Stimulated activated CD4-positive, alpha-beta T cell treated with anti-CD3 and anti-CD28 coated beads, Interleukin-2, amount 100 ng/mL, for 24 hours (primary cell): Measurements from ENCODE around the gene CFL1.
"Not testable (repeated sequence)": the region's sequence is repeated elsewhere in the genome, so short reads cannot be mapped to it uniquely, and the experiment has no call there.

Source experiments
- DNase-seq, 2 donors: peaks; one replicate each; pipeline ENCODE4 v3.0.0-alpha.2; 2020

The CFL1 gene

GRCh38 chr11:65856689-65857499, 1.1 kb downstream of the CFL1 start:
- peak; percentile 86 for DNase-seq

DNA sequence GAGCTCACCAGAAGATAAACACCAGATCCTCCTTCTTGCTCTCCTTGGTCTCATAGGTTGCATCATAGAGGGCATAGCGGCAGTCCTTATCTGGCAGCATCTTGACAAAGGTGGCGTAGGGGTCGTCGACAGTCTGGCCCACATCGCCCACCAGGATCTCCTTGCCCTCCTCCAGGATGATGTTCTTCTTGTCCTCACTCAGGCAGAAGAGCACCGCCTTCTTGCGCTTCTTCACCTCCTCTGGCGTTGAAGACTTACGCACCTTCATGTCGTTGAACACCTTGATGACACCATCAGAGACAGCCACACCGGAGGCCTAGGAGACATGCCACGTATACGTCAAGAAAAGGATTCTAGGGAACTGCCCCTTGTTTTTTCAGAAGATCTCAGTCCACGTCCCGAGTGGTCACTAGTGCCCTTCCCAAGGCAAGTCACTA, 2.0 kb downstream of the CFL1 start:
- peak in 1 of 2 donors; percentile 17 for DNase-seq

GRCh38 chr11:65854852-65855837, 2.8 kb downstream of the CFL1 start:
- peak in 1 of 2 donors; percentile 15 for DNase-seq

GRCh38 chr11:65854161-65854592, 3.8 kb downstream of the CFL1 start:
- DNase-seq = peak in 1 of 2 donors; percentile 15

DNA sequence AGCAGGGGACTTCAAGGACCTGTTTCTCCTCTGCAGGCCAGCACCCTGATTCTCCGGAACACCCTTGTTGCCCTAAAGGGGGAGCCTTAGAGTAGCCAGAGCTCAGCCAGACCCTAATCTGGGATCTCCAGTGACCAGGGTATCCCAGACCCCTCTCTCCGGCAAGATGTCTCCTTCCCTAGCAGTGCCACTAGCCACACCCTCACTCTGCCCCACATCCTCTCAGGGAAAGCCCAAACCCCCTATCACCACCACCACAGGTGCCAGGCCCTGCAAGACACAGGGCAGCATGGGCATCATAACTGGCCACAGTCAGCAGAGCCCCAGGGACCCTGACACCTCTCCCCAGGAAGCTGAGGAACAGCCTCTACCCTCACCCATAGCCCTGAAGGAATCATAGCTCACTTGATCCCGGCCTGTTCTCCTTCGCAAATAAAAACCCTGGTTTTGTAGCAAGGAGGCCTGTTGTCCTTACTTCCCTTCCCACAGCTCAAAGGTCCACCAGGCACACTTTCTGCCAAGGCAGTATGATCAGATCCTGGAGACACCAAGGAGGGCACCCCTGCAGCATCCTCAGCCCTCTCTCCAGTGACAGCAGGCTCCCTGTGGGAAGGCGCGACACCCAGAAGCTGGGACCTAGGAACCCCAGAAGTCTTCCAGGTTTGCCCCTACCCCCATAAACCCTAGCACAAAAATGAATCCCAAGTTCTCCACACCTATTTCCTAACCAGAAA, 4.6 kb downstream of the CFL1 start:
- DNase-seq = peak in 1 of 2 donors; percentile 16

GRCh38 chr11:65852508-65853245, 5.3 kb downstream of the CFL1 start:
- peak in 1 of 2 donors; percentile 18 for DNase-seq

DNA sequence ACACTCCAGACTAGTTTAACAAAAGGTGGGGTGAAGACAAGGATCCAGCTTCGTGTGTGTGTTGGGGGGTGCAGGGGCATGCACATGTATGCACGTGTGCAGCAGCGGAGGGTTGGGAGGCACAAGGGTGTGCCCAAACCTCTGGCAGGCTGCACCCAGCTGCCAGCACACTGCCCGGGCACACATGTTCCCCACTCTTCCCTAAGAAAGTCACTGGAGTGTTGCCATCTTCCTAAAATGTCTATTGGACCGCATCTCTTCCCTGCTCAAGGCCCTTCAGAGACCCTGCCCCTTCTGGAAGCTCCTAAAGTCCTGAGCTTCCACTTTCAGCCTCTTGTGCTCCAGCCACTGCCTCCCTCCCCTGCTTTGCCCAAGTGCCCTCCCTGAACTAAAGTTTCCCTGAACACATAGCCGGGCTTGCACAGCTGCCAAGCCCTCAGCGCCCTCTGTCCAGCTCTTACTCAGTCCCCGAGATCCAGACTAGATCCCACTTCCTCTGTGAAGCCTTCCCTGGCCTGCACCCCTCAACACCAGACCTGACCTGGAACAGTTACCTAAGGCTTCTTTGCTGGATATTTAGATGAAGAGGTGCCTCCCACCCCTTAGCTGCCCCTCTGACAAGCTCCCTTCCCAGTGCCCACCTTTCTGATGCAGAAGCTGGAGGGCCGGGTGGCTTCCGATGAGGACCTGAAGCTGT, 6.0 kb downstream of the CFL1 start:
- peak in 1 of 2 donors; percentile 16 for DNase-seq

- peak in 1 of 2 donors; percentile 22 for DNase-seq
Measured at GRCh38 chr11:65851083-65851579, 6.8 kb downstream of the CFL1 start.

DNA sequence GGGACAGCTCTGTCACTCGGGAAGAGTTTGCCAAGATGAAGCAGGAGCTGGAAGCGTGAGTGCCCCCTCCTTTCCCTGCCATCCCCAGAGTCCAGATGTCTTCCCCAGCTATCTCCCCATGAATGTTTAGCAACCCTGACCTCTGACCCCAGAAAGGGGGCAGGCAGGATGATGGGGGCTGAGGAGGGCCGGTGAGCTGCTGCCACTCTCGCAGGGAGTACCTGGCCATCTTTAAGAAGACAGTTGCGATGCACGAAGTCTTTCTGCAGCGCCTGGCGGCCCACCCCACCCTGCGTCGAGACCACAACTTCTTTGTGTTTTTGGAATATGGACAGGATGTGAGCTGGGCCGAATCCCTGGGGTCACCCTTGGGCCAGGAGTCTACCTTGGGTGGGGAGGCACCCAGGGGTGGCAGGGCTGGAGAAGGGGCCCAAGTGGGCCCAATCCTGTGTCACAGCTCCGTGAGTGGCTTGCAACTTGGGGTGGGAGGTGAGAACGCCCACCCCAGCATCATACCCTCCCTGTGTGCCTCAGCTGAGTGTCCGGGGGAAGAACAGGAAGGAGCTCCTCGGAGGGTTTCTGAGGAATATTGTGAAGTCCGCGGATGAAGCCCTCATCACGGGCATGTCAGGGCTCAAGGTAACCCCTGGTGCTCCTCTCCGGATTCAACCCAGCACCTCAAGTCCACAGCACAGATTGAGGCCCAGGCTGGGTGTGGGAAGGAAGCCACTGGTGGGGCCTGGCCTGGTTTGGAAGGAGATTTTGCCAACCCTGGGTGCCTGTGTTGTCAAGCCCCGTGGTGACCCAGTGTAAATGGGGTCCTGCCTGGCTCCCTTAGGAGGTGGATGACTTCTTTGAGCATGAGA, 7.5 kb downstream of the CFL1 start:
- DNase-seq = peak in 1 of 2 donors; percentile 17

DNA sequence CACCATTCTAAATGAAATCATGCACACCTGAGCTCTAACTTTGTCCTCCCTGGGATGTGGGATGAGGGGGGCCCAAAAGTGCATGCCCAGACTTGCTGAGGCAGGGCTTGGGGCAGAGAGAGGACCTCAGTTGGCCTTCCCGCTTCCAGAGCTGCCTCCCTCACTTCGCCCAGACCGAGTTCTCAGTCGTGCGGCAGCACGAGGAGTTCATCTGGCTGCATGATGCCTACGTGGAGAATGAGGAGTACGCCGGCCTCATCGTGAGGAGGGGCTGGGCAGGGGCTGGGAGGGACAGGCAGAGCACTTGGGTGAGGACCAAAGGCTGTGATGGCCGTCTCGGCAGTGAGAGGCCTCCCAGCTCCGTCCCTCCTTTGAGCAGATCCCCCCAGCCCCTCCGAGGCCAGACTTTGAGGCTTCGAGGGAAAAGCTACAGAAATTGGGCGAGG, 8.2 kb downstream of the CFL1 start:
- DNase-seq = no peak

- no peak for DNase-seq
Measured at GRCh38 chr11:65849366-65849765, 8.6 kb downstream of the CFL1 start.

DNA sequence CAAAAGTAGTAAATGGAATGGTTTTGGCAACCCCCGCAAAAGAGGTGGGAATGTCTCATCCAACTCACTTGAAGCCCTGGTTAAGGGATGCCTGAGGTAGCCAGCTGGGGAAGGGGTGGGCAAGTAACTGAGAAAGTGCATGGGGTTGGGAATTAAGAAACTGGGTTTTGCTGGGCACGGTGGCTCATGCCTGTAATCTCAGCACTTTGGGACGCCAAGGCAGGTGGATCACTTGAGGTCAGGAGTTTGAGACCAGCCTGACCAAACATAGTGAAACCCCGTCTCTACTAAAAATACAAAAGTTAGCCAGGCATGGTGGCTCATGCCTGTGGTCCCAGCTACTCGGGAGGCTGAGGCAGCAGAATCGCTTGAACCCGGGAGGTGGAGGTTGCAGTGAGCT, 9.3 kb downstream of the CFL1 start:
- not testable (repeated sequence) for DNase-seq

DNA sequence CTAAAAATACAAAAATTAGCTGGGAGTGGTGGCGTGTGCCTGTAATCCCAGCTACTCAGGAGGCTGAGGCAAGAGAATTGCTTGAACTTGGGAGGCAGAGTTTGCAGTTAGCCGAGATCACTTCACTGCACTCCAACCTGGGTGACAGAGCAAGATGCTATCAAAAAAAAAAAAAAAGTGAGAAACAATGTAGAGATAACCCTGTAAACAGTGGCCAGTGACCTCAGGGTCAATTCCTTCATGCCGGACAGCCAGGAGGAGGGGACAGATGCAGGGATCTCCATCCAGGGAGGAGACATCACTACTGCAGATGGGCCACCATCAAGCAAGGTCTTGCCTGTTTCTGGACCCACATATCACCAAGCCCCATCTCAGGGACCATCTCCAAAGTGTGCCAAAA, 10.2 kb downstream of the CFL1 start:
- DNase-seq = no peak

DNA sequence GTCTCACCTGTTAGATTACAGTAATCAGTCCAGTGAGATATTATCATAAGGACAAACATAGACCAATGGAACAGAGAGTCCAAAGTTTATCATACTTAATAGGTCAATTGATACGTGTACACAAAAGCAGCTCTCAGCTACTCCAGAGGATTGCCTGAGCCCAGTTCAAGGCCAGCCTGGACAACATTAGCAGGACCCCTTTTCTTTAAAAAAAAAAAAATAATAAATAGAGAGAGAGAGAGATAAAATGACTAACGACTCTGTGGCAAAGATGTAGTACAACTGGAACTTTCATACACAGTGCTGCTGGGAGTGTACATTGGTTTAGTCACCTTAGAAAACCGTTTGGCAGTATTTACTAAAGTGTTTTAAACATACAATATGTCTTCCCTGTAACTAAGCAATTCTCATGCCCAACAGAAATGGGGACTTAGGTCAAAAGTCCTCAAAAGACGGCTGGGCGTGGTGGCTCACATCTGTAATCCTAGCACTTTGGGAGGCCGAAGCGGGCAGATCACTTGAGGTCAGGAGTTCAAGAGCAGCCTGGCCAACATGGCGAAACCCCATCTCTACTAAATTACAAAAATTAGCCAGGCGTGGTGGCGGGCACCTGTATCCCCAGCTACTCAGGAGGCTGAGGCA, 13.6 kb downstream of the CFL1 start:
- DNase-seq = no peak

DNA sequence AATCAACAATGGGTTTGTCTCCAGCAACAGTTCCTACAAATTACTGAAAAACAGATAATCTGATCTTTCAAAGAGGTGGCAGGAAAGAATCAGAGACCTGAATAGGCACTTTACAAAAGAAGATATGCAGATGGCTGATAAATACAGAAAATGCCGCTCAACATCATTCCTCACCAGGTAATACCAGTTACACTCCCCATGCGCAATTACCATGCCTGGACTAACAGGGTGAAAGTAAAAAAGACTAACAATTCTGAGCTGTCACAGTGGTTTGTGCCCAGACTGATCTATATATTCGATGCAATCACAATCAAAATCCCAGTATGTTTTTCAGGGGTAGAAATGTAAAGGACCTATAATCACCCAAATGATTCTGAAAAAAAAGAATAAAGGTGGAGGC, 14.2 kb downstream of the CFL1 start:
- DNase-seq = no peak

DNA sequence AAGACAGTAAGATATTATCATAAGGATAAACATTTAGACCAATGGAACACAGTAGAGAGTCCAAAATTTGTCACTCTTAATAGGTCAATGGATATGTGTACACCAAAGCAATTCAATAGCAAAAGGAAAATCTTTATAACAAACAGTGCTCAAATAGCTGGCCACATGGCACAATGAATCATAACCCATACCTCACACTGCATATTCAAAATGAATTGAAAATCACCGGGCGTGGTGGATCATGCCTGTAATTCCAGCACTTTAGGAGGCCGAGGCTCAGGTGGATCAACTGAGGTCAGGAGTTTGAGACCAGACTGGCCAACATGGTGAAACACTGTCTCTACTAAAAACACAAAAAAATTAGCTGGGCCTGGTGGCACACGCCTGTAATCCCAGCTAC, 15.8 kb downstream of the CFL1 start:
- DNase-seq = no peak

- DNase-seq = no peak
Measured at GRCh38 chr11:65834202-65834601, 23.8 kb downstream of the CFL1 start.

DNA sequence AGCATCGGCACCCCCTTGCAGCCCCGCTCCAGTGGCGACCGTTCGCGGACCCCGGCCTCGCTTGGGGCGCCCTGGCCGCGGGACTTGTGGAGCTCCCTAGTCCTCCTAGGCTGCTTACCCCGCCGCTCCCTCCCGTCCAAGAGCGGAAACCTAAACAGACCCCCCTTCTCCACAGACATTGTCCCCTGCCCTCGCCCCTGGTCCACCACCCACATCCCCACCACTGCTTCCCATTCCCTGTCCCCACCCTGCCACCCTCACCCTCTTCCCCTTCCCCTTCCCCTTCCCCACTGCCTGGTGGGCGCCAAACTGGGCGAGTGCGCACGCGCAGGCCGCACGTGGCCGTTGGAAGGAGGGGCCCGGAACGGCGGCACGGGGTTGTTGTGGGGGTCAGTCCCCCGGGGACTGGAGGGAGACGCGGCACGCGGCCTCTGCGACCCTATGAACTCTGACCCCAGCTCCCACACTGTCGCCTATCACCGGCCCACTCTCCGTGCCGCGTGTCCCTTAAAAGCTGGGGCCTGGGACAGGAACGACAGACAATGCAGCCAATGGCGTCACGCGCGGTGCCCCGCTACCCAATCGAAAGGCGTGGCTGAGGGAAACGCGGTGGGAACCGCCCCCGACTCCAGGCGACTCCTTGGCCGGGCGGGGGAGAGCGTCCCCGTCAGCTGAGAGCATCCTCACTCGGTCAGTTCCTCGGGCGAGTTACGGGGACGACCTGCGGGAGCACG, 24.5 kb downstream of the CFL1 start, which contains the start of gene SNX32:
Gene SNX32, plus strand, starts transcription at position 667 of the 734 bp plus-strand sequence. CDS start 103 bp downstream, outside the sequence.
- peak; percentile 96 to 97 for DNase-seq

DNA sequence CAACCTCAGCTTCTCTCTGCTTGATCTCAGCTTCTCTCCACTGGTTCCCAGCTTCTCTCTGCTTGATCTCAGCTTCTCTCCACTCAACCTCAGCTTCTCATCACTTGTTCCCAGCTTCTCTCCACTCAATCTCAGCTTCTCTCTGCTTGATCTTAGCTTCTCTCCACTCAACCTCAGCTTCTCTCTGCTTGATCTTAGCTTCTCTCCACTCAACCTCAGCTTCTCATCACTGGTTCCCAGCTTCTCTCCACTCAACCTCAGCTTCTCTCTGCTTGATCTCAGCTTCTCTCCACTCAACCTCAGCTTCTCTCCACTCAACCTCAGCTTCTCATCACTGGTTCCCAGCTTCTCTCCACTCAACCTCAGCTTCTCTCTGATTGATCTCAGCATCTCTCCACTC, 25.7 kb downstream of the CFL1 start:
- DNase-seq = not testable (repeated sequence)
